Fibroblast of pulmonary artery (primary cell): ENCODE results near the gene NUDT22.

Experiments
- DNase-seq: peaks from one replicate; pipeline ENCODE4 v3.0.0-alpha.2; 2010; ENCODE audit warnings: low read depth
- H3K4me3 ChIP-seq: replicated peaks from 2 replicates; pipeline ENCODE4 v1.5.1; 2011; ENCODE audit warnings: low read depth, mild to moderate bottlenecking, control low read depth, low read length, moderate library complexity
- CTCF ChIP-seq: IDR thresholded peaks from 2 replicates; pipeline ENCODE4 v1.5.1; 2011; ENCODE audit warnings: mild to moderate bottlenecking, control low read depth, low read length, inconsistent platforms; ENCODE audit errors: missing control alignments

NUDT22 gene

DNA sequence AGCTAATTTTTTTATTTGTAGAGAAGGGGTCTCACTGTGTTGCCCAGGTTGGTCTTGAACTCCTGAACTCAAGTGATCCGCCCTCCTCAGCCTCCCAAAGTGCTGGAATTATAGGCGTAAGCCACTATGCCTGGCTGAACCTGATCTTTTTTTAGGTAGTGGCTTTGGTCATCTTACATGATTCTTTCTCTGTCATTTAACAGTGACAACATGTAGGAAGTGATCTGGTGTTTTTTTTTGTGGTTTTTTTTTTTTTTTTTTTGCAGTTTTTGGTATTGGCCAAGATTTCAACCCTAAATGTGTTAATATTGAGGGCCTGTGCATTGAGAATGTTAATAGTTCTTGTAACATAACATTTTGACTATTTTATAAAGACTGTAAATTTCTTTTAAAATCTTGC, 27.6 kb upstream of the NUDT22 start:
- TF ChIP-seq CTCF = no peak
- no peak overlapping the region for H3K4me3 ChIP-seq
- DNase-seq = no peak

GRCh38 chr11:64201543-64201942, 24.5 kb upstream of the NUDT22 start:
- DNase-seq = no peak
- TF ChIP-seq CTCF = no peak
- H3K4me3 ChIP-seq = no peak overlapping the region

- no peak for TF ChIP-seq CTCF
- no peak overlapping the region for H3K4me3 ChIP-seq
- DNase-seq = no peak
Measured at GRCh38 chr11:64202992-64203391, 23.1 kb upstream of the NUDT22 start.

GRCh38 chr11:64203421-64204079, 22.5 kb upstream of the NUDT22 start:
- no peak overlapping the region for H3K4me3 ChIP-seq
- TF ChIP-seq CTCF = no peak
- no peak for DNase-seq

DNA sequence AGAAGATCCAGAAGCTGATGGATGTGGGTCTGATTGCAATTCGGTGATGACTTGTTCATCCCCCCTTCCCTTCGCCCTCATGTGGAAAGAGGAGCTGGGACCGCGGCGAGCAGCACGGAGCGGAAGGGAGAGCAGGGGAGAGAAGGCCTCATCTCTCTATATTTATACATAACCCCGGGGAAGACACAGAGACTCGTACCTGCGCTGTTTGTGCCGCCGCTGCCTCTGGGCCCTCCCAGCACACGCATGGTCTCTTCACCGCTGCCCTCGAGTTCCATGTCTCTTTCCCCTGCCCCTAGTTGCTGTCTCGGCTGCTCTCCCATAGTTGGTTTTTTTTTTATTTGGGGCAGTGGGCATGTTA, 22.0 kb upstream of the NUDT22 start:
- no peak overlapping the region for H3K4me3 ChIP-seq
- DNase-seq = no peak

DNA sequence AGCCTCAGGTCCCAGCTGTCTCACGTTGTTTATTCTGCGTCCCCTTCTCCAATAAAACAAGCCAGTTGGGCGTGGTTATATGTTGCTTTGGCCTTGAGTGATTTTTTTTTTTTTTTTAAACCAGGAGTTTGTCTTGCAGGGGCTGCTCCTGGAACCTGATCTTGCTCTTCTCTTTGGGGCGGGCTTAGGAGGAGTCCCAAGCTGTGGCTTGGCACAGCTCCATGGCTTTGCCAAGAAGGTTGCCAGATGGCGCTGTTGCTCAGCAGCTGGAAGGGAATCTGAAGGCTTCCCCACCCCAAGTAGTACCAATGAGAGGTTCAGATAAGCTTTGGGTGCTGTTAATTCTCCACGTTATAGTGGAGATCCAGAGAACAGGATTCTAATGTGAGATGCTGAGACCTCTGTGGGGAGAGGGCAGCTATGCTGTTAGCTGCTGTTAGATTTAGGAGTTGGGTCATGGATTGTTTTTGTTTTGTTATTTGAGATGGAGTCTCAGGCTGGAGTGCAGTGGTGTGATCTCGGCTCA, 21.5 kb upstream of the NUDT22 start:
- TF ChIP-seq CTCF = peak; percentile 68
- DNase-seq = peak; percentile 97
- no peak overlapping the region for H3K4me3 ChIP-seq

More for the DNA sequence above, 22.0 kb upstream of the NUDT22 start:
- TF ChIP-seq CTCF = no peak

GRCh38 chr11:64206457-64207255, 19.4 kb upstream of the NUDT22 start, which contains the start of gene FERMT3:
Gene FERMT3, plus strand, starts transcription at chr11:64206721. Its CDS starts 644 bp downstream, at chr11:64207365.
- DNase-seq = no peak
- peak within 1 kb of the TSS; percentile 7 for H3K4me3 ChIP-seq
- no peak for TF ChIP-seq CTCF
